ENCODE measurements around the gene CDC45.

GRCh38 chr22:19518635-19519034, 38.9 kb downstream of the CDC45 start:
- TF ChIP-seq, protein P1, sequence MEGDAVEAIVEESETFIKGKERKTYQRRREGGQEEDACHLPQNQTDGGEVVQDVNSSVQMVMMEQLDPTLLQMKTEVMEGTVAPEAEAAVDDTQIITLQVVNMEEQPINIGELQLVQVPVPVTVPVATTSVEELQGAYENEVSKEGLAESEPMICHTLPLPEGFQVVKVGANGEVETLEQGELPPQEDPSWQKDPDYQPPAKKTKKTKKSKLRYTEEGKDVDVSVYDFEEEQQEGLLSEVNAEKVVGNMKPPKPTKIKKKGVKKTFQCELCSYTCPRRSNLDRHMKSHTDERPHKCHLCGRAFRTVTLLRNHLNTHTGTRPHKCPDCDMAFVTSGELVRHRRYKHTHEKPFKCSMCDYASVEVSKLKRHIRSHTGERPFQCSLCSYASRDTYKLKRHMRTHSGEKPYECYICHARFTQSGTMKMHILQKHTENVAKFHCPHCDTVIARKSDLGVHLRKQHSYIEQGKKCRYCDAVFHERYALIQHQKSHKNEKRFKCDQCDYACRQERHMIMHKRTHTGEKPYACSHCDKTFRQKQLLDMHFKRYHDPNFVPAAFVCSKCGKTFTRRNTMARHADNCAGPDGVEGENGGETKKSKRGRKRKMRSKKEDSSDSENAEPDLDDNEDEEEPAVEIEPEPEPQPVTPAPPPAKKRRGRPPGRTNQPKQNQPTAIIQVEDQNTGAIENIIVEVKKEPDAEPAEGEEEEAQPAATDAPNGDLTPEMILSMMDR (IDR thresholded peaks at IDR 0.05): no peak
- TF ChIP-seq POLR2A (IDR thresholded peaks at IDR 0.05): no peak

All from sigmoid colon (tissue), 3 donors.